IPS-18c (cell line): ENCODE measurements around the gene TRAF3IP1.
"Not testable (repeated sequence)": the region's sequence is repeated elsewhere in the genome, so short reads cannot be mapped to it uniquely, and the experiment has no call there.

Source experiments
- H3K4me3 ChIP-seq: 2 replicates; pipeline ENCODE4 v1.7.0; 2013; ENCODE audit warnings: low read depth, mild to moderate bottlenecking, low read length, moderate library complexity; ENCODE audit not compliant: insufficient read depth
- H3K9me3 ChIP-seq: one replicate; pipeline ENCODE4 v1.6.1; 2013; ENCODE audit warnings: mild to moderate bottlenecking, low read length, moderate library complexity; ENCODE audit not compliant: control insufficient read depth, insufficient read depth

TRAF3IP1 gene

DNA sequence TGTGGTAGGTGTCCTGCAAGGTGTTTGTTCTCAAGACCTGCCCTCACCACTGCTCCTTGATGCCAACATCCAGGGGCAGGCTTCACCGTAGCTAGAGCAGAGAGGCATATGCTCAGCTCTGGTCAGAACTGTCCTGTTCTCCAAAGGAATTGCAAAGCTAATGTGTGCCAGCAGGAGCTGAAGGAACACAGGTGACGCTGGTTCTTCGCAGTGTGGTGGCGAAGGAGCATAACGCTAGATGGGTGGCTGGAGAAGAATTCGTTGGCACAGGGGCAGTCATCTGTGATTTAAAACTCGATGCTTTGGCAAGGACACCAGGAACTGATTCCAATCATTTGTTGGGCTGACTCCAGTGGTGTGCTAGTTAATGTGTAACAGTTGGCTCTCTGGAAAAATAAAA, 20.5 kb upstream of the TRAF3IP1 start:
- H3K4me3 ChIP-seq, result no peak overlapping the region

DNA sequence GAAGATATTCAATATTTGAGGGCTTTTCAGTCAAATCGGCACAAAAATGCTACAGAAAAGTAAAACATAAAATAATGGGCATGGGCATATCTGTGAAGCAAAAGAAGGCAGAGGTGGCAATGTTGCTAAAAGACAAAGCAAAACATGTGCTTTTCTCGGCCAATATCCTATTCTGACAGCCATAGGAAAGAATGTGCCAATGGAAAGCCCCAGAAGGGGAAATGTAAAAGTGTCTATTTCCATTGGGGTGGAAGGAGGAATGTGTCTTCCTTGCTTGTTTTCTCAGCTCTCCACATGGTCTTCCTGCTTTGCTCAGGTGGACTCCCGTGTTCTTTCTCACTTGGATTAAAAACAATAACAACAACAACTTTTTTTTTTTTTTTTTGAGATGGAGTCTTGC, 18.2 kb upstream of the TRAF3IP1 start:
- Histone ChIP-seq H3K4me3 (no peak overlapping the region), H3K9me3 (no peaks in the 10 kb centered on the region)

More for the DNA sequence above, 20.5 kb upstream of the TRAF3IP1 start:
- no peaks in the 10 kb centered on the region for H3K9me3 ChIP-seq

DNA sequence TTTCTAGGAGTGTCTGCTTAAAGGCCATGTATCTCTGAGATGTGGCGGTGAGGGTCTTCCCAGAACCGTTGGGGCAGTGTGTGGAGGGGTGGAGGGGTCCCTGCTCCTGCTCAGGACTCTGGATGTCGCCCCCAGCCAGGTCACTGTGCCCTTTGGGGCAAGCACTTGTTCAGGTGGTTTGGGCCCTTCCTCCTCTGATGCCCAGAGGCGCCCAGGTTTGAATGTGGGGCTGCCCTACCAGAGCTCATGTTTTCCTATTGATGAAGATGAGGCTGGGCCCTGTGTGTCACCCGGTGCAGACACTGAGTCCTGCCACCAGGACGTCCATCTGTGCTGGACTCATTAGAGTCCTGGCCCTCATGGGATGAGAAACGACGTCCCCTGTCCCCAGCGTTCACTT, 17.6 kb upstream of the TRAF3IP1 start:
- Histone ChIP-seq H3K4me3 (no peak overlapping the region), H3K9me3 (no peaks in the 10 kb centered on the region)

DNA sequence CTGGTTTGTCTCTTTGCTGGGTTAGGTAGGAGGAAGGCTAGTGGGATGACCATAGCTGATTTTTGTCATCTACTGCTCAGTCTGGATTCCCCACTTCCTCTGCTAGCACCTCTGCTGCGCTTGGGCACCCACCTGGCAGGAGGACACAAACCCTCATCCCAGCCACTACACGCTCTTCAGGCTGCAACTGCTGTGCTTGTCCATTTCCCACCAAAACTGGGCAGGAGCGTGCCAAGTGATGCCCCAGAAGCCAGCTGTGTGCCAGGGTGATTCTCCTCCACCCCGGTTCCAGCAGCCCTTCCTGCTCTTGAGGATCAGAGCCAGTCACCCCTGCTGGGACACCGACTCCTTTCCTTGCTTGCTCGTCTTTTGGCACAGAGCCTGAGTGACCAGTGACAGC, 16.2 kb upstream of the TRAF3IP1 start:
- H3K9me3 ChIP-seq, result no peaks in the 10 kb centered on the region

DNA sequence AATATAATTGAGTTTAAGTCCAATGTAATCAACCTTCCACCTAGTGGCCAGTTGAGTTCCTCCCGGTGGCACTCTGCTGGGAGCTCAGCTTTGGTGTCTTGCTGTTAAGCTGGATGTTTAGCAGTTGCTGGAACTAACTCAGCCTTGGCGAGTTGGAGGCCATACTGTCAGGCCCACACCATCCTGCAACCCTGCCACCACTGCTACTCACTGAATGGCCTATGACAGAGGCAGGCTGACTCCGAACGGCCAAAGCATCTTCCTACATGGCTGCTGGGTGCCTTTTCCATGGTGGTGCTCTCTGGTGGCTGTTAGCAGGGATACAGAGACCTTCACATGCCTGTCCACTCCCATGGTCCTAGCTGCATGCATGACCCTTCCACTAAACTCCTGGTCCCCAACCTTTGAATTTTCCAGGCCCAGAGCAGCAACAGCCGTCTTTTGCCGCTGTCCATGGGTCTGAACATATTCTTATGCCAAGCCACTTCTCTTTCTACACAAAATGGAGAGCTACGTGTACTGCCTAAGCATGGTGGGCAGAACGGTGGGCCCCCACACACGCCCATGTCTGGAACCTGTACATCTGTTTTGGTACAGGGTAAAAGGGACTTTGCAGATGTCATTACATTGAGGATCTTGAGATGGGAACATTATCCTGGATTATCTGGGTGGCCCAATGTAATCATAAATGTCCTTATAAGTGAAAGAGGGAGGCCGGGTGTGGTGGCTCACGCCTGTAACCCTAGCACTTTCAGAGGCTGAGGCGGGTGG, 15.0 kb upstream of the TRAF3IP1 start:
- Histone ChIP-seq H3K9me3 (no peaks in the 10 kb centered on the region), H3K4me3 (no peak overlapping the region)

More for the DNA sequence above, 16.2 kb upstream of the TRAF3IP1 start:
- H3K4me3 ChIP-seq, result no peak overlapping the region

DNA sequence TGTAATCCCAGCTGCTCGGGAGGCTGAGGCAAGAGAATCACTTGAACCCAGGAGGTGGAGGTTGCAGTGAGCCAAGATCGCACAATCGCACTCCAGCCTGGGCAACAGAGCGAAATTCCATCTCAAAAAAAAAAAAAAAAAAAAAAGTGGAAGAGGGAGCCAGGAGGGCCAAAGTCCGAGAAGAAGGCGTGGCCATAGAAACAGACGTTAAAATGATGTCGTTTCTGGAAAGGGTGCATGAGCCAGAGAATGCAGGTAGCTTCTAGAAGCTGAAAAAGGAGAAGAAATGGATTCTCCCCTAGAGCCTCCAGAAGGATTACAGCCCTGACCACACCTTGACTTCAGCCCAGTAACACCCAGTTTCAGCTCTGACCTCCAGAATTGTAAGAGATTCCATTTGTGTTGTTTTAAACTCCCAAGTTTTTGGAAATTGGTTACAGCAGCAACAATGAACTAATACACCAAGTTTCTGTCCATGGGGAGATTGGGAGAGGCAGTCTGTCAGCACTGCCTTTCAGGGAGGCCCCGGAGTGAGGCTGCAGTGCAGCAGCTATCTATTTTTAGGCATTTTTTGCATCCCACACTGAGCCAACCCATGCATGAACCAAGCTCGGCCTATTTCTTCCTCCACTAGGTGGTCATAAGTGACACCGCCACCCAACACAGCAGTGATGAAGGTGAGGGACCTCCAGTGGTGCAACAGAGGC, 14.2 kb upstream of the TRAF3IP1 start:
- H3K4me3 ChIP-seq, result no peak overlapping the region

DNA sequence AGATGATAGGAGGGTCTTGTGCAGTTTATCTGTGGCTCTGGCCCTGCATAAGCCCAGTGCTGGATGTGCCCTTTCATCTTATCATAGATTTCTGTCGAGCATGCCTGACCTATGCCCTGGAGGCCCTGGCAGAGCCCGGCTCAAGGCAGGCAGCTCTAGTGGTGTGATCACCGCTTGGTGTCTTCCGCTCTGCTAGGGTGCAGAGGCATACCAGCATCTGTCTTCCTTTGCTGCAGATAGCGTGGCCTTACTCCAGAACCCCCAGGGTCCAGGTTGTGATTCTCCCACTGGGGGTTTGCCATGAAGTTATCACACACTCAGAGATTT, 13.7 kb upstream of the TRAF3IP1 start:
- no peak overlapping the region for H3K4me3 ChIP-seq
- no peaks in the 10 kb centered on the region for H3K9me3 ChIP-seq

More for the DNA sequence above, 14.2 kb upstream of the TRAF3IP1 start:
- no peaks in the 10 kb centered on the region for H3K9me3 ChIP-seq

DNA sequence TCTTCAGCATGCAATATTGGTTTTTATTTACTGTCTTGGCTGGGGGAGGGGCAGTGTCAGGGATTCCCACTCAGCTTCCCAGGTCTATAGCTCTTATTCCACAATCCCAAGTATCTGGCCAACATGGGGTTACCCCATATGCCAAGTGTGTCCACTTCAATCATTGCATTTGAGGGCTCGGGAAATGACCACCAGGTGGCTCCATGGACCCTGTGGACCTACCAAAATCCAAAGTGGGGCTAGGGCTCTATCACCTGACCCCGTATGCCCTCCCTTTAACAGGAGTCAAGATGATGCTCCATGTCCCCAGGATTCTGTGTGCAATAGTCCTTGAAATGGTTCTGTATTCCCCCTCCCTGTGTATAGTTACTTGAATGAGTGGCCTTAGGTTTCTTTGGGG, 12.1 kb upstream of the TRAF3IP1 start:
- no peaks in the 10 kb centered on the region for H3K9me3 ChIP-seq
- H3K4me3 ChIP-seq, result no peak overlapping the region

DNA sequence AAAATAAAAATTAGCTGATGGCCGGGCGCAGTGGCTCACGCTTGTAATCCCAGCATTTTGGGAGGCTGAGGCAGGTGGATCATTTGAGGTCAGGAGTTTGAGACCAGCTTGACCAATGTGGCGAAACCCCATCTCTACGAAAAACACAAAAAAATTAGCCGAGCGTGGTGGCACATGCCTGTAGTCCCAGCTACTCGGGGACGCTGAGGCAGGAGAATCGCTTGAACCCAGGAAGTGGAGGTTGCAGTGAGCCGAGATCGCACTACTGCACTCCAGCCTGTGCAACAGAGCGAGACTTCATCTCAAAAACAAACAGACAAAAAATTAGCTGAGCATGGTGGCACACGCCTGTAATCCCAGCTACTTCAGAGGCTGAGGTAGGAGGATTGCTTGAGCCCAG, 9.6 kb upstream of the TRAF3IP1 start:
- H3K4me3 ChIP-seq, result not testable (repeated sequence)

DNA sequence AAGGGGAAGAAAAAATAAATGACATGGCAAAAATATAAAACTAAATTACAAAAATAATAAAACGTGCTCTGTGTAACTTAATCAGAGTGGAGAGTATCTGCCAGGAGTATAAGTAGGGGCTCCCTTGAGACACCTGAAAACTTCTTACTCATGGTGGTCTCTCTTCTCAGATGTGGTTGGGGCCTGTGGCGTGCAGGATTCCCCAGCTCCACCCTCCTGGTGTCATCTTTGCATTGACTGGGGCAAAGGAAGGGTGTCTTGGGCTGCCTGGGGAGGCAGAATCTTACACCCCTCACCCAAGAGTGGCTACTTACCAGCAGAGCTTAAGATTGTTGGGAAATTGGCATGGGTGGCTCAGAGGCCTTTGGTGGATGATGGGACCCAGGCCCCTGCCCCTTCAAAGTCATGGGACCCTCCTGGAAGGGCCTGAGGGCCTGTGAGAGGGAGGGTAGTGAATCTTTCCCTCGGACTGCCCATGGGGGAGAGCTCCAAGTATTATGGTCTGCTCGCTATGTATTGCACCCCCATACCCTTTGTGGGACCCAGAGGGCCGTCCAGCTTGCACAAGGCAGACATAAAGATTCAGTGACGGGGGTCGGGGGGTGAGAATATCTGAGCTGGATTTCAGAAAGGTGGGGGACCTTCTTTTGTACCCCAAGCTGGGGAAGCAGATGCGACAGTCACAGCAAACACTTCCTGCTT, 6.9 kb upstream of the TRAF3IP1 start:
- H3K9me3 ChIP-seq, result no peaks in the 10 kb centered on the region
- no peak overlapping the region for H3K4me3 ChIP-seq

More for the DNA sequence above, 9.6 kb upstream of the TRAF3IP1 start:
- not testable (repeated sequence) for H3K9me3 ChIP-seq

DNA sequence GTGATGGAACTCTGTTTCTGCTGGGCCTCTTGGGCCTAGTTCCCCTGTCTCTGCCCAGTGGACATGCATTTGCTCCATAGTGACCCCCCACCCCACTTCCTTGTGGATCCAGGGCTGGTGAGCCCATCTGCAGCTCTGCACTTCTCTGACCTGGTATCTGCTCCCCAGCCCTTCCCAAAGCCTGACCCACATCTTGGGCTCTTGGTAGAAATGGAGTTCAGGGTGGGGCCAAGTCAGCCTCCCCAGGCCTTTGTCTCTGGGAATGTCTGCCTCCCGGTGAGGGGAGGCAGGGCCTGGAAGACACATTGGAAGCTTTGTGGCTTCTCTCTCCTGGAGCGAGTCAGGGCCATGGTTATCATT, 6.3 kb upstream of the TRAF3IP1 start:
- no peaks in the 10 kb centered on the region for H3K9me3 ChIP-seq
- no peak overlapping the region for H3K4me3 ChIP-seq

DNA sequence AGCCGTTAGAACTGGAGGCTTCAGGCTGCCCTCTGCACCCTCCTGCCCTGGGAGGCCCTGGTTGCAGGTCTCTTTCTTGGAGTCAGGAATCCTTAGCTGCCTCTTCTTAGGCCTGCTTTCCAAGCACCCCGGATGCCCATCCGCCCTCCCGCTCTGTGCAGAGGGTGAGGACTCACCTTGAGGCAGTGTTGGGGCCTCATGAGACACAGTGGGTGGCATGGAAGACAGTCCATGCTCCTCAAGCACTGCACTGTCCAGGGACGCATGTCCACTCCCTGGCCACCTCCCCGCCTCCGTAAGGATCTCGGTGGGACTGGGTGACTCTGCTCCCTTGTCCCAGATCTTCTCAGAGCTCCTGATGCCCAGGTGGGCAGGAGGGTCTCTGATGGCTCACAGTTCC, 5.7 kb upstream of the TRAF3IP1 start:
- H3K4me3 ChIP-seq, result no peak overlapping the region
- no peaks in the 10 kb centered on the region for H3K9me3 ChIP-seq

DNA sequence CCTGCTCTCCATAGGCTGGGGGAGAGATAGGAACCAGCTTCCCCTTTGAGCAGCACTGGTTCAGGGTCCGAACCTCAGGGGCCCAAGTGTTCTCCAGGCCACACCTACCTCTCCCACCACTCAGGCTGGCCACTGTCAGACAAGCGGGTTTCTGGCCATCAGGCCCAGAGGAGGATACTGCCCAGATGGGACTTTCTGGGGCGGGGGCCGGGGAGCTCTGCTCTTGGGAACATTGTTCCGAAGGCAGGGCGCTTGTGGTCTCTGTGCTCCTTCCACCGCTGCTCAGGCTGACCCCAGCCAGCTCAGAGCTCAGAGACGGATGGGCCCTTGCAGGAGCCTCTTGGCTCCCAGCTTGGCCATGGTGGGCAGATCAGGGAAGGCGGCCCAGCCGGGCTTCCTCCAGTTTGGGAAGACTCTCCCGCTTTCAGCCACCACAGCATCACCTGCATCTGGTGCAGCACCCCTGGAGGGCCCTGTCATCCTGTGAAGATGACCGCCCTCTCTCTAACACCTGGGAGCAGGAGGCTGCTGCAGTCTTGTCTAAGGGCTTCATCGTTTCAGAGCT, 5.2 kb upstream of the TRAF3IP1 start:
- Histone ChIP-seq H3K4me3 (no peak overlapping the region), H3K9me3 (no peaks in the 10 kb centered on the region)

DNA sequence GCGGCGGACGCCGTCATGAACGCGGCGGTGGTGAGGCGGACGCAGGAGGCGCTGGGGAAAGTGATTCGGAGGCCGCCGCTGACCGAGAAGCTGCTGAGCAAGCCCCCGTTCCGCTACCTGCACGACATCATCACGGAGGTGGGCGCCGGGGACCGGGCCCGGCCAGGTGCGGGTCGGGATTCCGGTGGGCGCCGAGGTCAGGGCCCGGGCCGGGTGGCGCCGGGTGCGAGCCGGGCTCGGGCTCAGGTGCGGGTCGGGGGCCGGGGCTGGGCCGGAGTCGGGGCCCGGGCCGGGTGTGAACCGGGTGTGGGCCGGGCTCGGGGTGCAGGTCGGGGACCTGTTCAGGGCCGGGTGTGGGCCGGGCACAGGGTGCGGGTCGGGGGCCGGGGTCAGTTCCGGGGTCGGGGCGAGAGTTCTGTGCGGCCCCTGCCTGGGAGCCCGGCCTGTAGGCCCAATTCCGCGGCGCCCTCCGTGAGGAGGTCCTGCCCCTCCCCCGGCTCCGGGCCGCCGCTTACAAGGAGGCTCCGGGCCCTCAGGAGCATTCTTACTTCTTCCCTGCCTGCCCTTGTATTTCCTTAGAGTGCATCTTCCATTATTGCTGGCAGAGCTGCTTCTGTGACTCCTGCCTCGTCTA, 447 bp downstream of the TRAF3IP1 start:
- Histone ChIP-seq H3K4me3 (peak overlapping the region; percentile 66), H3K9me3 (no peaks in the 10 kb centered on the region)

DNA sequence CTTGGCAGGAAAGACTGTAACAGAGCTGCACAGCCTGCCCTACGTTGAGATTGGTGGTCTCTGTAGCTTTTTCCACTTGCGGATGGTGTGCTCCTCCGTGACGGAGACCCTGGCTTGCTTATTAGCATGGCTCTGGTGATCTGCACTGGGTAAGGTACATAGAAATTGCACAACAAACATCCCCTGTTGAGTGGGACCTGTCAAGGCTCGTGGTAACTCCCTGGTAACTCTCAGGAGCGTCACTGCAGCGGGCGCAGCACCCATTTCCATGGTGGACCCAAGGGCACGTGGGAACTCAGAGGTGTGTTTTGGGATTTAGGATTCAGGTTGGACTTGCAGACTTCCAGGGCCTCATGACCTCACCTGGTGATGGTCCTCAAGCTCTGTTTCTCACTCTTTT, 1.1 kb downstream of the TRAF3IP1 start:
- peak overlapping the region; percentile 66 for H3K4me3 ChIP-seq
- no peaks in the 10 kb centered on the region for H3K9me3 ChIP-seq

DNA sequence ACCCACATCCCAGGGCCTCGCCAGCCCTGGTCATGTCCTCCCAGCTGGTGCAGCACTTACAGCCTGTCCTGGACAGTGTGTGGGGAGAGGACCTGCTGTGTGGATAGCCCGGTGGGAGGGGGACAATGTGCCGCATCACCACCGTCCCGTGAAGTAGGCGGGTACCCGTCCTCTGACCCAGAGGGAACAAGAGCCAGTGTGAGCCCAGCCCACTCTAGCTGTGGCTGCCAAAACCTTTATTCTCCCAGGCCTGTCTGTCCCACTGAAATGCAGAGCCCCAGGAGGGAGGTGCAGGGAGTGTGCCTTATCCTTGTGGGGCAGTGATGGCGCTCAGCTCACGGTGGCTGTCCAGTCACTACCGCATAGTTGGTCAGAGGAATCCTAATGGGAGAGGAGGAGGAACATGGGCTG, 1.7 kb downstream of the TRAF3IP1 start:
- Histone ChIP-seq H3K4me3 (peak overlapping the region; percentile 66; the same call in 1 of the 2 replicates), H3K9me3 (no peaks in the 10 kb centered on the region)

DNA sequence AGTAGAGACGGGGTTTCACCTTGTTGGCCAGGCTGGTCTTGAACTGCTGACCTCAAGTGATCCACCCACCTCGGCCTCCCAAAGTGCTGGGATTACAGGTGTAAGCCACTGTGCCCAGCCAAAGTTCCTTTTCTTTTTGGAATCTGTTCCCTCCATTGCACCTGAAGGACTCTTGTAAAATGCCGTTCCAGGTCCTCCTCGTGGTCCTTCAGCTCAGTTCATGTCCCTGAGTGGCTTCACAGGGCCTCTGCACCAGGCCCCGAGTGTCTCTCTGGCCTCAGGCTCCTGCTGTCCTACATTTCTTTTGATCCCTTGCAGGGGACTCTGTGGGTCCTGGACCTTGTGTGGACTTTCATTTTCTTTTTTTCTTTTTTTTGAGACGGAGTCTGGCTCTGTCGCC, 3.9 kb downstream of the TRAF3IP1 start:
- H3K4me3 ChIP-seq, H3K9me3 ChIP-seq: not testable (repeated sequence)
